ENCODE results near the gene NKX1-1. TPM values are rescaled to one million over a fixed set of nuclear protein-coding genes. Genes with fewer than 3 reads are reported as not detected.
A peak's percentile ranks its signal among the peaks of the same experiment; 100 is the strongest.
"Not testable (repeated sequence)": the region's sequence is repeated elsewhere in the genome, so short reads cannot be mapped to it uniquely, and the experiment has no call there.

The NKX1-1 gene
- total RNA-seq, 6 experiments from 2014 or later = not detected

DNA sequence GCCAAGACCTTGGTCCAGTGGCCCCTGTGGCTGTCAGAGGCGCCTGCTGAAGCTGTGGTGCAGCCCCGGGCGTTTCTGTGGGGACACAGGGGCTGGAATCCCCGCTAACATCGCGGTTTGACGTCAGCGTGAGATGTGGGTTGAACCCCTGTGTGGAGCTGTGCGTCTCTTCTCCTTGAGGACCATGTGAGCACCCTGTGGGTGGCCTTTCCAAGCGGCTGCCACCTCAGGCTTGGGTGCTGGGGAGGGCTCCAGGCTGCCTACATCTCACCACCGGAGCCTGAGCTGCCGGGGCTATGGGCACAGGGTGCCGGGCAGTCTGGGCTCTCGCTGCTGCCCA is 31.6 kb downstream of the NKX1-1 start:
- H3K27me3 ChIP-seq = no peaks in the 10 kb centered on the region
- no peak for TF ChIP-seq POLR2A (IDR thresholded peaks at IDR 0.05)
- TF ChIP-seq, protein P1, sequence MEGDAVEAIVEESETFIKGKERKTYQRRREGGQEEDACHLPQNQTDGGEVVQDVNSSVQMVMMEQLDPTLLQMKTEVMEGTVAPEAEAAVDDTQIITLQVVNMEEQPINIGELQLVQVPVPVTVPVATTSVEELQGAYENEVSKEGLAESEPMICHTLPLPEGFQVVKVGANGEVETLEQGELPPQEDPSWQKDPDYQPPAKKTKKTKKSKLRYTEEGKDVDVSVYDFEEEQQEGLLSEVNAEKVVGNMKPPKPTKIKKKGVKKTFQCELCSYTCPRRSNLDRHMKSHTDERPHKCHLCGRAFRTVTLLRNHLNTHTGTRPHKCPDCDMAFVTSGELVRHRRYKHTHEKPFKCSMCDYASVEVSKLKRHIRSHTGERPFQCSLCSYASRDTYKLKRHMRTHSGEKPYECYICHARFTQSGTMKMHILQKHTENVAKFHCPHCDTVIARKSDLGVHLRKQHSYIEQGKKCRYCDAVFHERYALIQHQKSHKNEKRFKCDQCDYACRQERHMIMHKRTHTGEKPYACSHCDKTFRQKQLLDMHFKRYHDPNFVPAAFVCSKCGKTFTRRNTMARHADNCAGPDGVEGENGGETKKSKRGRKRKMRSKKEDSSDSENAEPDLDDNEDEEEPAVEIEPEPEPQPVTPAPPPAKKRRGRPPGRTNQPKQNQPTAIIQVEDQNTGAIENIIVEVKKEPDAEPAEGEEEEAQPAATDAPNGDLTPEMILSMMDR (IDR thresholded peaks at IDR 0.05) = no peak
- H3K36me3 ChIP-seq = peaks cover 0 to 10% (median 0%) of the 10 kb centered on the region in 4 donors
- intact Hi-C loops (cut with DNase I) = no loop called here
- peak in 1 of 3 donors; percentile 7 for DNase-seq
- H3K9me3 ChIP-seq = no peaks in the 10 kb centered on the region
- ATAC-seq = no peak
- no peak overlapping the region for H3K4me3 ChIP-seq
- peaks cover 0 to 5% (median 0%) of the 10 kb centered on the region in 4 donors for H3K4me1 ChIP-seq
- no CpG with 5 or more reads among the region's 14 CpGs for WGBS (ENCODE audit: insufficient coverage, low coverage, low lambda C conversion rate, missing lambda C conversion rate)
- no peak overlapping the region for H3K27ac ChIP-seq

DNA sequence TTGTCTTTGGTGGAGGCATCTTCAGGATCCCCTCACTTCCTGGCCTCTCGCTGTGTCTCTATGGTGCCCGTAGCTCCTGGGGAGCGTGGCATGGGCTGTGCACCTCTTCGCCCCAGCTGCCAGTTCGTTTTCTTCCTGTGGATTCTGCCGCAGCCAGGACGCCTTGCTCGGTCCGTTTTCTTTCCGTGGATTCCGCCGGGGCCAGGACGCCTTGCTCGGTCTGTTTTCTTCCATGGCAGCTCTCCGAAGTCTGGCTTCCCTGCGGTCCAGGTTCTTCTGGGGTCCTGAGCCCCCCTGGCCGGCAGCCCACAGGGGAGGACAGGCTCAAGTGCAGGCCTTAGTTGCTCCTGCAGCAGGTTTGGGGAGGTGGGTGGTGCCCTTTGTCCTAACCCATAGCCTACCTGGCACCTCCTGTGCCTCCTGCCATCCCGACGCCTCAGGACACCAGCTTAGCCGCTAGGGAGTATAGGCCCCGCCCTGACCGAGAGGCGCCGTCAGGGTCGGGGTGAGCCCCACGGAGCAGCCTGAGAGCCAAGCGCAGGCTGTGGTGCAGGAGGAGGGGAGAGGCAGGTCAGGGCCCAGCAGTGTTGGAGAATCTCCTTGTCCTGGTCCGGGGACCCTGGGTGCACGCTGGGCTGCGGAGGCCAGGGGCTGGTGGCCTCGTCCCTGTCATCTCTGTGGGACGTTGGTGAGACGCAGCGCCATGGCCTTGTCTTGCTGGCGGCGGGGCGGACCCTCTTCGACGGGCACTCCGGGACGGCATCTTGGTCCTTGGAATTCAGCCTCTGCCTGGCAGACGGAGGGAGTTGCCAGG is 32.1 kb downstream of the NKX1-1 start:
- ATAC-seq = no peak
- intact Hi-C loops (cut with DNase I) = no loop called here
- Histone ChIP-seq H3K27ac (no peak overlapping the region), H3K27me3 (no peaks in the 10 kb centered on the region), H3K4me3 (no peak overlapping the region), H3K36me3 (peaks cover 0 to 10% (median 0%) of the 10 kb centered on the region in 4 donors), H3K9me3 (no peaks in the 10 kb centered on the region), H3K4me1 (peaks cover 0 to 5% (median 2%) of the 10 kb centered on the region in 4 donors)
- WGBS (ENCODE audit: insufficient coverage, low coverage, low lambda C conversion rate, missing lambda C conversion rate) = 88% methylated on average over 8 of the region's 42 CpGs
- no peak for TF ChIP-seq POLR2A (IDR thresholded peaks at IDR 0.05)
- TF ChIP-seq, protein P1 (IDR thresholded peaks at IDR 0.05) = no peak
- peak; percentile 16 to 44 (median 36) for DNase-seq

DNA sequence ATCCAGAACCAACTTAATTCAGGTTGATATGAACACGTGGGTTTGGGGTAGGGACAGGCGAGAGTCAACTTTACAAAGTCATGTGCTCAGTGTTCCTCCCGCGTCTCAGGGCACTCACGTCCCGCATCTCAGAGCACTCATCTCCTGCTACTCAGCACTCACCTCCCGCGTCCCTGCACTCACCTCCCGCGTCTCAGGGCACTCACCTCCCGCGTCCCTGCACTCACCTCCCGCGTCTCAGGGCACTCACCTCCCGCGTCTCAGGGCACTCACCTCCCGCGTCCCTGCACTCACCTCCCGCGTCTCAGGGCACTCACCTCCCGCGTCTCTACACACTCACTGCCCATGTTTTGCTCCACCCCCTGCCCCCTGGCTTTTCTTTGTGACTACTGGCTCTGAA is 33.7 kb downstream of the NKX1-1 start:
- WGBS (ENCODE audit: insufficient coverage, low coverage, low lambda C conversion rate, missing lambda C conversion rate) = 96% methylated on average over 22 of the region's 22 CpGs
- intact Hi-C loops (cut with DNase I); H3K27me3 ChIP-seq; ATAC-seq; H3K9me3 ChIP-seq; H3K27ac ChIP-seq; H3K4me1 ChIP-seq; H3K4me3 ChIP-seq: not testable (repeated sequence)
- DNase-seq = peak in 1 of 3 donors; percentile 37
- peaks cover 0 to 10% (median 0%) of the 10 kb centered on the region in 4 donors for H3K36me3 ChIP-seq

DNA sequence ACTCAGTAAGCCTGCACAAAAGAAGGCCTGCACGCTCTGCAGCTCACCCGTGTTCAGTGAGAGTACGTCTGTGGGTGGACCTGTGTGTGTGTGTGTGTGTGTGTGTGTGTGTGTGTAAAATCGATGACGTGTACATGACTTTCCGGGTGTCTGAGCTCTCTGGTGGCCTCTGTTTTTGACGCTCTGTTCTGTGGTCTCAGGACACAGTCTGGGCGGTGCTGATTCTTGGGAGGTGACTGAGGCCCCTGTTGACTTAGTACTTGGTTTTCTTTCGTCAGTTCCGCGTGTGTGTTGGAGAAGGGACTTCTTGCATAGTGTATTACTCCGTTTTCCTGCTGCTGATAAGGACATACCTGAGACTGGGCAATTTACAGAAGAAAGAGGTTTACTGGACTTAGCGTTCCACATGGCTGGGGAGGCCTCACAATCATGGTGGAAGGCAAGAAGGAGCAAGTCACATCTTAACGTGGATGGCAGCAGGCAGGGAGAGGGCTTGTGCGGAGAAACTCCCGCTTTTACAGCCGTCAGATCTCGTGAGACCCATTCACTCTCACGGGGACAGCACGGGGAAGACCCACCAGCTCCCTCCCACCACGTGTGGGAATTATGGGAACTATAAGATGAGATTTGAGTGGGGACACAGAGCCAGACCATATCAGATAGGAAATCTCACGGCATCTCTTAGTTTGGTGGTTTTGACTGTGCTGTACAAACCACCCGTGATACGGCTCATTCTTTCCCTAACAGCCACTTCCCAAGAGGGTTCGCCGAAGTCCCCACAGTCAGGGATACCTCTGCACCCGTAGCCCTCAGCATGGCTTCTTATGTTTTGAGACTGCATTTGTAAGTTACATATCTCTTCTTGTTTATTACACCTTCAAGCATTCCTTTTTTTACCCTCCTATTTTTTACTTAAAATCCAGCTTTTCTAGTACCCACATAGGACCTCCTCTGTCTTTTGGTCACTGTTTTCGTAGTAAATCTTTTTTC is 34.8 kb downstream of the NKX1-1 start:
- Histone ChIP-seq H3K36me3 (peaks cover 0 to 10% (median 0%) of the 10 kb centered on the region in 4 donors), H3K4me3 (no peak overlapping the region), H3K27ac (no peak overlapping the region), H3K4me1 (peaks cover 0 to 5% (median 2%) of the 10 kb centered on the region in 4 donors), H3K9me3 (no peaks in the 10 kb centered on the region), H3K27me3 (no peaks in the 10 kb centered on the region)
- DNase-seq = peak in 2 of 3 donors; percentile 6 to 16
- no peak for TF ChIP-seq POLR2A (IDR thresholded peaks at IDR 0.05)
- TF ChIP-seq, protein P1 (IDR thresholded peaks at IDR 0.05) = no peak
- WGBS (ENCODE audit: insufficient coverage, low coverage, low lambda C conversion rate, missing lambda C conversion rate) = 93% methylated on average over 20 of the region's 28 CpGs
- intact Hi-C loops (cut with DNase I) = no loop called here
- no peak for ATAC-seq
